DMS153 treated with DMSO at 0.1 percent for 48 hours (cell line): Measurements from ENCODE around the gene ROR1.

ENCODE experiments used
- DNase-seq: peaks from one replicate; lab custom pipeline; 2025; ENCODE audit not compliant: unreplicated experiment; lab: John Stamatoyannopoulos, UW

Gene ROR1

DNA sequence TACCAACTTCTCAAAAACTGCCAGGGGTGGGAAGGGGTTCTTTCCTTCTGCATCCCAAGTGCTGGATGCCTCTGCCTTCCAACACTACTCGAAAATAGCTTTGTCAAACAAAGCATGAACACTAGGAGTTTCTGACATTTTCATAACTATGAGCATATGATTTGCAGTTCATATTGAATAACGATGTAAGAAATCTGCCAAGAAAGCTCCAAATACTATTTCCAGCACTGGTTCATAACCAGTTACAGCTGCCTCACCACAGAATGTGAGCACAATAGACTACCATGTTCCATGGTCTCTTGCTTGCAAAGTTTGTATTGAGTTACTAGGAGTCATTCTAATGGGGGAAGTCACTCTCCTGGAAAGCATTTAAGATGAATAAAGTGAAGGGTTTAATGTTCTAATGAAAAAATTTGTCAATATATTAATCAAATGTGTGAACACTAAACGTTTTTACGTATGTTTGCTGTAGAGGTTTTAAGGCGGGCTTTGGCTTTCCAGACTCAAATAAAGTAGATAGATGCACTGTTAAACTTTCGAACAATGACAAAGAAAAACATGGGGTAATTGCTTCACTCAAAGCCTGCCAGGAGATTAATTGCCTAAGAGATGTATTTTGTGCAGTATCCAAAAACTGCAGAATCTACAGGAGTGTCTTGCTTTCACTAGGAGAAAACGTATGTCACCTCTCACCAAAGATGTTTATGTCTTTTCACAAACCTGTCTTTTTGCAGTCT, 351.1 kb downstream of the ROR1 start:
- DNase-seq = no peak

DNA sequence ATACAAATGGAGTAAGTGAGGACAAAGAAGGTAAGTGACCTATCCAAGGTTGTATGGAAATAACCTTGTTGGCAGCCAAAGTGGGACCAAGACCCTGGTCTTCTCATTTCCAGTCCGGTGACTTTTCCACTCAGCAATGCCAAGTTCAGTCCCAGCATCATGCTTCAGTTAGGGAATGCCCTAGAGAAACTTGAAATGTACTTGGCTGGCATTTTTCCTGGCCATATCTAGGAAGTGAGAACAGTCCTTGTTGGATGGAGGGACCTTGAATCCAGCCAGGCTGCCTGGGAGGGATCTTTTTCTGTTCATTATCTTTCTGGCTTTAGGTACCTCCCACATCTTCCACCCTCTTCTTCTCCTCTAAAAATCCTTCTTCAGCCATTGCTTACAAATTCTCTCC, 352.8 kb downstream of the ROR1 start:
- DNase-seq = no peak

GRCh38 chr1:64127297-64127696, 353.5 kb downstream of the ROR1 start:
- DNase-seq = no peak

- DNase-seq = no peak
Measured at GRCh38 chr1:64129701-64130100, 355.9 kb downstream of the ROR1 start.

DNA sequence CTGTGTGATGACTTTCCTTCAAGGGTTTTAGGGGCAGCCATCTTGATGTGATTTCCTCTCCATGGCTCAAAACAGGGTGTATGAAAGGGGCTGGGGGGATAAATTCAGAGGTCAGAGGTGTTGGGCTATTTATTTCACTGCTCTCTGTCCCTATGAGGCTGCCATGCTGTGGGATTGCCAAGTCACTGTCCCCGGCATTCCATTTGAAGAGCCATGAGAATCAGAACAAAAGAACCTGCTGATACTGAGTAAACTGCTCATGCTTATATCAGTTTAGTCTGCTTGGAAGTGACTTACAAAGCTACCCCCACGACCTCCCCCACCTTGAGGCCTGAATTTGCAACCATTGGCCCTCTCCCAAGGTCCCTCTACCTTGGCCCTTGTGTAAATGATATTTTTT, 357.3 kb downstream of the ROR1 start:
- no peak for DNase-seq

- DNase-seq = no peak
Measured at GRCh38 chr1:64133036-64133435, 359.2 kb downstream of the ROR1 start.

- no peak for DNase-seq
Measured at GRCh38 chr1:64135462-64136223, 361.8 kb downstream of the ROR1 start.

GRCh38 chr1:64136296-64136695, 362.5 kb downstream of the ROR1 start:
- DNase-seq = no peak

GRCh38 chr1:64136752-64137411, 363.1 kb downstream of the ROR1 start:
- DNase-seq = peak; percentile 78

- no peak for DNase-seq
Measured at GRCh38 chr1:64137412-64137803, 363.6 kb downstream of the ROR1 start.

DNA sequence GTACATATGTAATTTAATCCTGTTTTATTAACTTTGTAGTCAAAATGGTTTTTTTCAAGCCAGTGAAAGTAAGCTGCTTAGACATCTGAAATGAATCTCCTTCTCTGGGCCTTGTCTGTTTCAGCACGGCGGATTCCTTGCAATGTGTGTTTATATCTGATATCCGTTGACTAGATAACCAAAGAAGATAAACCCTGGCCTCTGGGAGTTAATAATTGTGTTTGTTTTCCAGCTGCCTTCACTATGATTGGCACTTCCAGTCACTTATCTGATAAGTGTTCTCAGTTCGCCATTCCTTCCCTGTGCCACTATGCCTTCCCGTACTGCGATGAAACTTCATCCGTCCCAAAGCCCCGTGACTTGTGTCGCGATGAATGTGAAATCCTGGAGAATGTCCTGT, 366.1 kb downstream of the ROR1 start:
- no peak for DNase-seq

GRCh38 chr1:64140596-64140995, 366.8 kb downstream of the ROR1 start:
- DNase-seq = no peak

- DNase-seq = no peak
Measured at GRCh38 chr1:64147045-64147724, 373.4 kb downstream of the ROR1 start.

DNA sequence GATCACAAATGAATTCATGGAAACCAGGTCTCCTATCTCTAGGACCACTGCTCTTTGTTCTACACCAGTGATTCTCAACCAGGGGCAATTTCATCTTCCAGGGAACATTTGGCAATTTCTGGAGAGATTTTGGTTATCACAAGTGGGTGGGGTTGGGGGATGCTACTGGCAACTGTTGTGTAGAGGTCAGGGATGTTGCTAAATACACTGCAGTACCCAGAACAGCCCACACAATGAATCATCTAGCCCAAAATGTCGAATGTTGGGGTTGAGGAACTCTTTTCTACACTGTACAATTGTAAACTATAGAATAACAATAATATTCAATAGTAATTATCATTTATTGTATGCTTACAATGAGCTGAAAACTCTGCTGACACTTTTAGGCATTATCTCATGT, 373.9 kb downstream of the ROR1 start:
- no peak for DNase-seq

DNA sequence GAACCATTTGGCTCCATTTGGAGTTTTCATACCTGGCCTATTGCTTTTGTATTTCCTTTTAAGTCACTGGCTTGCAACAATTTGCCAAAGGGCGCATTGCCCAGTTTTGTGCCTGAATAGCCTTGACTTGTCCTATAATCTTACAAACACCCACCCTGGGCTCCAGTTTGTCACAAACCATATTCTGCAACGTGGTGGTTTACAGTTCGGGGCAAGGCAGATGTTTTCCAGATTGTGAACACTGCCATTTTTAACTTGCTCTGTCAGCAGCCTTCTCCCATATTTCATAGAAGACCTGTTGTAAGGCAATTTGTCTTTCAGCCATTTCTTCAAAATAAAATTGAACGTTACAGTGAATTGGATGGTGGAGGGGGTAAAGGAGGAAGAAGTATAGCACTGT, 376.4 kb downstream of the ROR1 start:
- DNase-seq = no peak

GRCh38 chr1:64150729-64151230, 377.0 kb downstream of the ROR1 start:
- DNase-seq = no peak

DNA sequence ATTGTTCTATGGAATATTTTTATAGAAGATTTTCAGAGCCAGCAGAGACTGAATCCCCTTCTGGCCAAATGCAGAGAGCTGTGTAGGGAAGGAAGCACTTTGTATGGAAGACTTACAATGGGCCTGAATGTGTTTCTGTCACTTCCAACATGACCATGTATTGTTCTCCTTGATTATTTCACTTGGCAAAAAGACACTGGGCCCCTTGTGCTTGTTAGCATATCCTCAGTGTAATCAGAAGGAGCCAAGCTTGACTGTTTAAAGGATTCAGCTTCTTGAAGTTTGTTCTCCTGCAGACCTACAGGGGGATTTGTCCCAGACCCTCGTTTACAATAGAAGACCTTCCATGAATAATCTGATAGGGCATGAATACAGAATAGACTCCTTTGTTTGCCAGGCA, 381.5 kb downstream of the ROR1 start:
- DNase-seq = no peak

DNA sequence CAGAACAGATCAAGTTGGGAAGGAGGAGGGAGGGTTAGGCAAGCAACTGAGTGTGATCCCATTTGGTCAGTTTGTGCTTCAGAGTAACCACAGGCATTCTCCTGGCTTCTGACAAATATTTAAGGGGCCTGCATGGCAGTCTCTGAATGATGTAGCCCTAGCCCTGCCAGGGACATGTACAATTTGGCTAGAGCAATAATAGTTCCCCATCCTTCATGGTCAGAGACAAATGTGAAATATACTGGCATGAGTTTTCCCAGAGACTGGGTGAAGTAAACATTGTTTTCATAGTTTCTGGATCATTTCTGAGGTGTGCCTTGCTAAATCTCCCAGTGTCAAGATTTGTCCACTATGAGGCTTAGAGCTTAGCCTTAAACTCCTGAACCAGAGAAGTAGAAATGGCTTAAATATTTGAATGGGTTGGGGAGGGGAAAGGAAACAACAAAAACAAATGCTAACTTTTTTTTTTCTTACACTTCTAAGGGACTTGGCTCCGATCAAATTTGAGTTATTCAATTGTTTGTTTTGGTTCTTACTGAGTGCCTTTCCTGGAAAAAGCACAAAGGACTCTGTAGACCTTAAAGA, 387.6 kb downstream of the ROR1 start:
- no peak for DNase-seq

GRCh38 chr1:64162151-64162550, 388.3 kb downstream of the ROR1 start:
- peak; percentile 17 for DNase-seq

DNA sequence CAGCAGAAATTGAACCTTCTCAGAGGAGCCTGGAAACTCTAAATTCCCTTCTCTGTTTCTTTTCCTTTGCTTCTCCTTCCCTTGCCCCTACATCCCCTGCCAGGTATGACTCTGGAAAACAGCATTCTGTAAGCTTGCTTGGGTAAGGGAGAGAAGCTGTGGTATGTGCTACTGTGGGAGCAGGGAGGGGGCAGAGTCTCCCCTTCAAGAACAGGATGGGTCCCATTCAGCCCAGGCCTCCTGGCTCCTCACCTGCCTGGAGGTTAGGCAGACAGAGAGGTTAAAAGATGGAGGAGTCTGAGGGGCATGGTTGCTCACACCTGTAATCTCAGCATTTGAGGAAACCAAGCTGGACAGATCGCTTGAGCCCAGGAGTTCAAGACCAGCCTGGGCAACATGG, 389.0 kb downstream of the ROR1 start:
- DNase-seq = no peak

DNA sequence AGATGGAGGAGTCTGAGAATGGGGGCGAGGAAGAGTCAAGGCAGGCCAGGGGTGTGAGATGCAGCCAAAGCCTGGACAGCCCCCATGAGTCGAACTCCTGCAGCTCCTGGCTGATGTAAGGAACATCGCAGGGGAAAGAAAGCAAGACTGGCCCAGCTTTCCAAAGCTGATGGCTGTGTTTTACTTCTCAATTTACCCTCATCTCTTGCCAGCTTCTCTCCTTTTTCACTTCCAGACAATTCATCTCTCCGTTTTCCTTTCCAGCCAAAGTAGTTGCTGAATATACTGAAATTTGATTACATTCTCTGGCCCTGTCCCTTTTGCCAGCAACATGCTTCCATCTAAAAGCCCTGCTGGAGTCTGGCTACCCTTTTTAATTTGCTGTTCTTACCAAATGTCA, 389.6 kb downstream of the ROR1 start:
- DNase-seq = no peak
